ENCODE data around the gene ENAH.
A peak's percentile ranks its signal among the peaks of the same experiment; 100 is the strongest.
"Not testable (repeated sequence)": the region's sequence is repeated elsewhere in the genome, so short reads cannot be mapped to it uniquely, and the experiment has no call there.

Gene ENAH

GRCh38 chr1:225670806-225671733 is 18.1 kb upstream of the ENAH start:
- DNase-seq, result no peak

GRCh38 chr1:225670356-225670755 is 17.4 kb upstream of the ENAH start:
- no peak for DNase-seq

GRCh38 chr1:225668222-225668621 is 15.3 kb upstream of the ENAH start:
- DNase-seq, result no peak

GRCh38 chr1:225667362-225667761 is 14.4 kb upstream of the ENAH start:
- no peak for DNase-seq

GRCh38 chr1:225666495-225666894 is 13.6 kb upstream of the ENAH start:
- DNase-seq, result no peak

GRCh38 chr1:225664762-225665161 is 11.8 kb upstream of the ENAH start:
- no peak for DNase-seq

- no peak for DNase-seq
Measured at GRCh38 chr1:225662155-225662554, 9.2 kb upstream of the ENAH start.

- DNase-seq, result no peak
Measured at GRCh38 chr1:225660544-225660946, 7.6 kb upstream of the ENAH start.

GRCh38 chr1:225658041-225658440 is 5.1 kb upstream of the ENAH start:
- DNase-seq, result no peak

- DNase-seq, result no peak
Measured at GRCh38 chr1:225657462-225657989, 4.6 kb upstream of the ENAH start.

GRCh38 chr1:225656259-225656655 is 3.3 kb upstream of the ENAH start:
- DNase-seq, result not testable (repeated sequence)

GRCh38 chr1:225655509-225656258 is 2.8 kb upstream of the ENAH start:
- DNase-seq, result no peak

- DNase-seq, result no peak
Measured at GRCh38 chr1:225654688-225655508, 2.0 kb upstream of the ENAH start.

- no peak for DNase-seq
Measured at GRCh38 chr1:225654277-225654597, 1.3 kb upstream of the ENAH start.

- peak; percentile 58 for DNase-seq
Measured at GRCh38 chr1:225653463-225654276, 747 bp upstream of the ENAH start.

- DNase-seq, result no peak
Measured at GRCh38 chr1:225651872-225652728, 823 bp downstream of the ENAH start.

- no peak for DNase-seq
Measured at GRCh38 chr1:225651376-225651871, 1.5 kb downstream of the ENAH start.

GRCh38 chr1:225650179-225650578 is 2.7 kb downstream of the ENAH start:
- DNase-seq, result no peak

- no peak for DNase-seq
Measured at GRCh38 chr1:225645194-225645895, 7.6 kb downstream of the ENAH start.

GRCh38 chr1:225644666-225645065 is 8.3 kb downstream of the ENAH start:
- no peak for DNase-seq
